Panc1 (cell line): ENCODE results near the gene POFUT2. TPM values are rescaled to one million over a fixed set of nuclear protein-coding genes. Genes with fewer than 3 reads are reported as not detected.

Experiments
- ATAC-seq: fragments of 200-7000 bp; cut with Tn5 transposase; 2 replicates; pipeline ENCODE4 v1.9.1; 2020; ENCODE audit warnings: mild to moderate bottlenecking, moderate library complexity
- BruUV-seq: library from RNA; stranded (reverse); fragments of 400-500 nt; replicated peaks from 2 replicates; lab custom pipeline; 2021; lab: Mats Ljungman, UMichigan
- CTCF ChIA-PET: fragments of 300-600 bp; sonication (Branson Sonifier 250); formaldehyde crosslinking; loops from one replicate; lab custom pipeline; 2022; ENCODE audit warnings: antibody characterized with exemption; lab: Charles Lee
- POLR2A ChIA-PET: fragments of 300-600 bp; sonication (Branson Sonifier 250); formaldehyde crosslinking; loops from one replicate; lab custom pipeline; 2022; ENCODE audit warnings: antibody characterized with exemption; lab: Charles Lee
- DNase-seq: peaks from one replicate; pipeline ENCODE4 v3.0.0-alpha.2; 2010; ENCODE audit warnings: low read depth, low spot score
- H3K27ac ChIP-seq: 2 replicates; pipeline ENCODE4 v1.5.1; 2011; ENCODE audit warnings: mild to moderate bottlenecking, low read length, inconsistent platforms
- H3K27me3 ChIP-seq: fragments of 200-500 bp; sonication (Bioruptor generic); 2 replicates; pipeline ENCODE4 v1.6.0; 2014; ENCODE audit warnings: low read length, inconsistent platforms; ENCODE audit not compliant: control insufficient read depth, insufficient read depth
- H3K36me3 ChIP-seq: fragments of 200-500 bp; sonication (Bioruptor generic); 2 replicates; pipeline ENCODE4 v1.5.1; 2014; ENCODE audit warnings: inconsistent platforms, mild to moderate bottlenecking, low read length, moderate library complexity; ENCODE audit not compliant: control insufficient read depth, insufficient read depth
- H3K4me1 ChIP-seq: 2 replicates; pipeline ENCODE4 v1.5.1; 2011; ENCODE audit warnings: inconsistent platforms, mild to moderate bottlenecking, low read length, moderate library complexity; ENCODE audit not compliant: control insufficient read depth, insufficient read depth
- H3K4me3 ChIP-seq, 2 experiments: 2 replicates each; pipeline ENCODE4 v1.5.1; 2011 to 2012; ENCODE audit warnings: low read depth in 2 of 2, low read length in 2 of 2, mild to moderate bottlenecking in 2 of 2, inconsistent platforms in 1 of 2, moderate library complexity in 1 of 2
- H3K9me3 ChIP-seq: fragments of 200-500 bp; sonication (Bioruptor generic); 2 replicates; pipeline ENCODE4 v1.5.1; 2014; ENCODE audit warnings: low read depth, mild to moderate bottlenecking, inconsistent platforms, low read length, moderate library complexity; ENCODE audit not compliant: control insufficient read depth, insufficient read depth
- CTCF ChIP-seq: fragments of 450-650 bp; IDR thresholded peaks from 2 replicates; pipeline ENCODE4 v1.5.1; 2017; ENCODE audit warnings: mild to moderate bottlenecking
- POLR2AphosphoS5 ChIP-seq: IDR thresholded peaks from 2 replicates; pipeline ENCODE4 v1.6.1; 2012; ENCODE audit warnings: mild to moderate bottlenecking, low read depth, low read length, moderate library complexity
- SIN3A ChIP-seq: IDR thresholded peaks from 2 replicates; pipeline ENCODE4 v1.6.1; 2012; ENCODE audit warnings: low read depth, mild to moderate bottlenecking, low read length, moderate library complexity, borderline replicate concordance; ENCODE audit not compliant: insufficient read depth
- TCF7L2 ChIP-seq: IDR thresholded peaks from 2 replicates; pipeline ENCODE4 v1.6.1; 2011; ENCODE audit warnings: mild to moderate bottlenecking, low read depth, low read length, inconsistent platforms
- in situ Hi-C: cut with HindIII; loops from 2 replicates; pipeline ENCODE4 v1.10.0; 2016; ENCODE audit warnings: low sequenced_read_pairs, low pct_unique_long_range_greater_than_20kb
- intact Hi-C: fragments of 100-400 bp; cut with micrococcal nuclease; formaldehyde crosslinking; loops from one replicate; pipeline ENCODE4 v1.10.0; 2022; ENCODE audit not compliant: unreplicated experiment
- total RNA-seq: library from RNA; stranded (reverse); gene quantifications from one replicate; pipeline ENCODE4 v1.2.1, GENCODE V29; 2021; ENCODE audit not compliant: unreplicated experiment
- TF ChIP-seq, protein P1 (sequence below), 2 experiments: IDR thresholded peaks; 2 replicates each; pipeline ENCODE4 v1.6.1; 2011 to 2012; ENCODE audit warnings: low read depth in 2 of 2, control low read depth in 1 of 2, low read length in 1 of 2, mild to moderate bottlenecking in 1 of 2, moderate library complexity in 1 of 2; ENCODE audit not compliant: insufficient read depth in 1 of 2

The POFUT2 gene
- total RNA-seq, 1 experiment from 2014 or later: 59.6 TPM

GRCh38 chr21:45289655-45290515 is 2.2 kb upstream of the POFUT2 start:
- Histone ChIP-seq H3K36me3 (peaks cover 6% of the 10 kb centered on the region), H3K4me3 (no peak overlapping the region), H3K9me3 (no peaks in the 10 kb centered on the region), H3K4me1 (peaks cover 47% of the 10 kb centered on the region), H3K27ac (no peak overlapping the region; the same call in 1 of the 2 replicates), H3K27me3 (no peaks in the 10 kb centered on the region)
- in situ Hi-C loops: no loop called here
- CTCF ChIA-PET: interaction anchor here (1.4 kb wide), 1 partner anchor 149 kb away, joined by 10 read pairs; no protein-coding TSS in a partner anchor
- TF ChIP-seq, protein P1, sequence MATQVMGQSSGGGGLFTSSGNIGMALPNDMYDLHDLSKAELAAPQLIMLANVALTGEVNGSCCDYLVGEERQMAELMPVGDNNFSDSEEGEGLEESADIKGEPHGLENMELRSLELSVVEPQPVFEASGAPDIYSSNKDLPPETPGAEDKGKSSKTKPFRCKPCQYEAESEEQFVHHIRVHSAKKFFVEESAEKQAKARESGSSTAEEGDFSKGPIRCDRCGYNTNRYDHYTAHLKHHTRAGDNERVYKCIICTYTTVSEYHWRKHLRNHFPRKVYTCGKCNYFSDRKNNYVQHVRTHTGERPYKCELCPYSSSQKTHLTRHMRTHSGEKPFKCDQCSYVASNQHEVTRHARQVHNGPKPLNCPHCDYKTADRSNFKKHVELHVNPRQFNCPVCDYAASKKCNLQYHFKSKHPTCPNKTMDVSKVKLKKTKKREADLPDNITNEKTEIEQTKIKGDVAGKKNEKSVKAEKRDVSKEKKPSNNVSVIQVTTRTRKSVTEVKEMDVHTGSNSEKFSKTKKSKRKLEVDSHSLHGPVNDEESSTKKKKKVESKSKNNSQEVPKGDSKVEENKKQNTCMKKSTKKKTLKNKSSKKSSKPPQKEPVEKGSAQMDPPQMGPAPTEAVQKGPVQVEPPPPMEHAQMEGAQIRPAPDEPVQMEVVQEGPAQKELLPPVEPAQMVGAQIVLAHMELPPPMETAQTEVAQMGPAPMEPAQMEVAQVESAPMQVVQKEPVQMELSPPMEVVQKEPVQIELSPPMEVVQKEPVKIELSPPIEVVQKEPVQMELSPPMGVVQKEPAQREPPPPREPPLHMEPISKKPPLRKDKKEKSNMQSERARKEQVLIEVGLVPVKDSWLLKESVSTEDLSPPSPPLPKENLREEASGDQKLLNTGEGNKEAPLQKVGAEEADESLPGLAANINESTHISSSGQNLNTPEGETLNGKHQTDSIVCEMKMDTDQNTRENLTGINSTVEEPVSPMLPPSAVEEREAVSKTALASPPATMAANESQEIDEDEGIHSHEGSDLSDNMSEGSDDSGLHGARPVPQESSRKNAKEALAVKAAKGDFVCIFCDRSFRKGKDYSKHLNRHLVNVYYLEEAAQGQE (IDR thresholded peaks at IDR 0.05; ENCODE audit: insufficient read depth in 1 of 2, low read depth in 2 of 2, low read length in 1 of 2): no peak
- TF ChIP-seq CTCF (no peak; the same call in 1 of the 2 replicates), POLR2AphosphoS5 (no peak), SIN3A (no peak), TCF7L2 (no peak)
- intact Hi-C loops: loop anchor here (5.0 kb wide), 1 partner anchor 122 kb away; no protein-coding TSS in a partner anchor
- ATAC-seq (no peak), DNase-seq (no peak)
- BruUV-seq: no TSS peak
- POLR2A ChIA-PET: interaction anchor here (0.7 kb wide), 1 partner anchor 760 kb away, joined by 3 read pairs; no protein-coding TSS in a partner anchor

- Histone ChIP-seq H3K4me1 (peaks cover 39% of the 10 kb centered on the region), H3K27ac (peak overlapping the region; percentile 63), H3K9me3 (no peaks in the 10 kb centered on the region), H3K4me3 (peak overlapping the region; percentile 51 to 58; a peak in 2 of 4 replicates), H3K27me3 (no peaks in the 10 kb centered on the region), H3K36me3 (peaks cover 7% of the 10 kb centered on the region)
- ChIA-PET CTCF (interaction anchor here (1.4 kb wide), 1 partner anchor 149 kb away, joined by 10 read pairs; no protein-coding TSS in a partner anchor), POLR2A (no interaction called here)
- ATAC-seq (no peak), DNase-seq (no peak)
- TF ChIP-seq TCF7L2: no peak
- no peak for TF ChIP-seq CTCF
- no peak for TF ChIP-seq POLR2AphosphoS5
- no peak for TF ChIP-seq SIN3A
- TF ChIP-seq, protein P1 (IDR thresholded peaks at IDR 0.05; ENCODE audit: insufficient read depth in 1 of 2, low read depth in 2 of 2, low read length in 1 of 2): no peak
- intact Hi-C loops: no loop called here
- no TSS peak for BruUV-seq
- in situ Hi-C loops: no loop called here
Measured at GRCh38 chr21:45289134-45289533, 1.4 kb upstream of the POFUT2 start.
